SJCRH30 (cell line): ENCODE measurements around the gene STIM1. TPM values are rescaled to one million over a fixed set of nuclear protein-coding genes. Genes with fewer than 3 reads are reported as not detected.
A peak's percentile ranks its signal among the peaks of the same experiment; 100 is the strongest.

Experiments used
- DNase-seq, 2 experiments: peaks; one replicate each; pipeline ENCODE4 v3.0.0-alpha.2; 2015 to 2020
- H3K27ac ChIP-seq: fragments of 250-450 bp; sonication (Bioruptor Pico); 2 replicates; pipeline ENCODE4 v1.5.1; 2020; ENCODE audit warnings: mild to moderate bottlenecking, moderate library complexity
- H3K27me3 ChIP-seq: fragments of 250-450 bp; sonication (Bioruptor Pico); 2 replicates; pipeline ENCODE4 v1.5.1; 2020; ENCODE audit warnings: mild to moderate bottlenecking, moderate library complexity
- H3K36me3 ChIP-seq: fragments of 250-450 bp; sonication (Bioruptor Pico); 2 replicates; pipeline ENCODE4 v1.5.1; 2020; ENCODE audit warnings: mild to moderate bottlenecking, moderate library complexity
- H3K4me1 ChIP-seq: fragments of 250-450 bp; sonication (Bioruptor Pico); 2 replicates; pipeline ENCODE4 v1.5.1; 2020; ENCODE audit warnings: mild to moderate bottlenecking, moderate library complexity
- H3K4me3 ChIP-seq: fragments of 250-450 bp; sonication (Bioruptor Pico); 2 replicates; pipeline ENCODE4 v1.5.1; 2020; ENCODE audit warnings: mild to moderate bottlenecking, moderate library complexity
- H3K9me3 ChIP-seq: fragments of 250-450 bp; sonication (Bioruptor Pico); replicated peaks from 2 replicates; pipeline ENCODE4 v1.5.1; 2020; ENCODE audit warnings: mild to moderate bottlenecking, moderate library complexity
- total RNA-seq: library from RNA; depleted of rRNA; stranded (reverse); fragments of >200 nt; shearing (Covaris generic); gene quantifications from 2 replicates; pipeline ENCODE4 v1.2.3, GENCODE V29; 2014

Gene STIM1
- total RNA-seq, 1 experiment from 2014 or later = 14.7 TPM

- no peak overlapping the region for H3K27ac ChIP-seq
- no peaks in the 10 kb centered on the region for H3K36me3 ChIP-seq
- no peaks in the 10 kb centered on the region for H3K27me3 ChIP-seq
- H3K9me3 ChIP-seq = no peaks in the 10 kb centered on the region
- H3K4me3 ChIP-seq = no peak overlapping the region
- DNase-seq = peak; percentile 16 to 27
- no peaks in the 10 kb centered on the region for H3K4me1 ChIP-seq
These were observed 64.8 kb downstream of the STIM1 start for GRCh38 chr11:3920148-3920852.

- H3K27me3 ChIP-seq = no peaks in the 10 kb centered on the region
- no peaks in the 10 kb centered on the region for H3K4me1 ChIP-seq
- no peak overlapping the region for H3K4me3 ChIP-seq
- no peaks in the 10 kb centered on the region; the same call in 1 of the 2 replicates for H3K36me3 ChIP-seq
- no peak overlapping the region for H3K27ac ChIP-seq
- H3K9me3 ChIP-seq = no peaks in the 10 kb centered on the region
- no peak for DNase-seq
These were observed 66.6 kb downstream of the STIM1 start for GRCh38 chr11:3922056-3922455.

DNA sequence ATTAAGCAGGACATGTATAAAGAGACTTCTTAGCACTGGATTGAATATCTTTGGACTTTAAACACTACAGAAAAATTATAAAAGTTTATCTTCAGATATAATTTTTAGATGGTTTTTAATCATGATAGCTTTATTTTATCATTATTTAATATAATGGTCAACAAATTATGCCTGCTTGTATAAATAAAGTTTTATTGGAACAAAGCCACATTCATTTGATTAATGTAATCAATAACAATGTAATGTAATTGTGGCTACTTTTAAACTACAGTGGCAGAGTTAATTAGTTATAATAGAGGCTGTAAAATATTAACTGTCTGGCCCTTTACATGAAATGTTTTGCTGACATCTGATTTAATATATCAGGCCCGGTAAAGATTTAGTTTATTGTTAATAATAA, 70.0 kb downstream of the STIM1 start:
- no peaks in the 10 kb centered on the region for H3K9me3 ChIP-seq
- no peak overlapping the region for H3K4me3 ChIP-seq
- no peaks in the 10 kb centered on the region for H3K27me3 ChIP-seq
- no peak for DNase-seq
- no peaks in the 10 kb centered on the region for H3K4me1 ChIP-seq
- H3K36me3 ChIP-seq = no peaks in the 10 kb centered on the region; the same call in 1 of the 2 replicates
- H3K27ac ChIP-seq = no peak overlapping the region

GRCh38 chr11:3926458-3927095, 71.1 kb downstream of the STIM1 start:
- Histone ChIP-seq H3K27ac (no peak overlapping the region), H3K4me1 (no peaks in the 10 kb centered on the region), H3K36me3 (no peaks in the 10 kb centered on the region; the same call in 1 of the 2 replicates), H3K9me3 (no peaks in the 10 kb centered on the region), H3K27me3 (no peaks in the 10 kb centered on the region), H3K4me3 (no peak overlapping the region)
- DNase-seq = no peak

DNA sequence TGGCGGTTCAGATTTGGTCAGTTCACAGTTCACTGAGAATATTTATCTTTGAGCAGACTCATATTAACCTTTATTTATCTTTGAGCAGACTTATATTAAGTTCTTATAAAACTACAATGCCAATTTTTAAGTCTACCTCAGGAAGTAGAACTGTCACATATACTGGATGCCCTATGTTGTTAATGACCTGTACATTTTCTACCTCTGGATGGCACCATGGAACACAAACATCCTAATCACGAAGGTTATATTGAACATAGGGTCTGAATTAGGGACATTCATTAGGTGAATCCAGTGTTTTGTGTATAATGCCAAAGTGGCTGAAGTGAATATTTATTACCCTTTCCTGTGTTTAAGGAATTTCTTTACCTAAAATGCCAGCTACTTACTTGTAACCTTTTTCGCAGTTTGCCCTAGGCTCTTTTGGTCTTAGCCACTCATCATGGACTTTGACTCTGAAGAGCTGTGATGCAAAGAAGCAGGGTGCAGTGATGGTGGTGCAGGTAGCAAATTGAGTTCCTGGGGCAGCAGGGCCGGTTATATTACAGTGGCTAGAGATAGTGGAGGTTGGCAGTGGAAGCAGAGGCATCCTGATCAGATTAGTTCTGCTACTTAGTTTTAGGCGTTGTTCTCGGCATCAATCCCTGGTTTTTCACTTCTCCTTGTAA, 71.8 kb downstream of the STIM1 start:
- Histone ChIP-seq H3K9me3 (no peaks in the 10 kb centered on the region), H3K27me3 (no peaks in the 10 kb centered on the region), H3K36me3 (no peaks in the 10 kb centered on the region; the same call in 1 of the 2 replicates), H3K27ac (no peak overlapping the region), H3K4me3 (no peak overlapping the region), H3K4me1 (no peaks in the 10 kb centered on the region)
- no peak for DNase-seq

DNA sequence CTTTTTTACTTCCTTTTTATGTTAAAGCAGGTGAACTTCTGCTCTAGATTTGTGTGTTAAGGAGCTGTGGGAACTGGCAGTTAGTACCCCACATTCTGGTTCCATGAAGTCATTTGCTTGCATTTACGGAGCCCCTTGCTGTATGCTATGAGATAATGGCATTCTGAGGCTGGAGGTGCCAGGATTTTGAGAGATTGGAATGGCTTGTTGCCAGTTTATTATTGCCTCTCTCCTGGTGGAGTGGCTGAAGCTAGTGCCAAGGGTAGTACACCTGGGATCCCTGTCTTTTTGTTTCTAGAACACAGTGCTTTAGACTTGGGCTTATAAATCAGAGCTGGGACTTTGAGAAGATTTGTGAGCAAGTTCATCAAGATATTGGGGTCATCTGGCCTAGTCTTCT, 73.8 kb downstream of the STIM1 start:
- no peaks in the 10 kb centered on the region for H3K9me3 ChIP-seq
- no peak for DNase-seq
- H3K4me1 ChIP-seq = no peaks in the 10 kb centered on the region
- H3K36me3 ChIP-seq = no peaks in the 10 kb centered on the region; the same call in 1 of the 2 replicates
- no peak overlapping the region for H3K4me3 ChIP-seq
- no peak overlapping the region for H3K27ac ChIP-seq
- no peaks in the 10 kb centered on the region for H3K27me3 ChIP-seq

DNA sequence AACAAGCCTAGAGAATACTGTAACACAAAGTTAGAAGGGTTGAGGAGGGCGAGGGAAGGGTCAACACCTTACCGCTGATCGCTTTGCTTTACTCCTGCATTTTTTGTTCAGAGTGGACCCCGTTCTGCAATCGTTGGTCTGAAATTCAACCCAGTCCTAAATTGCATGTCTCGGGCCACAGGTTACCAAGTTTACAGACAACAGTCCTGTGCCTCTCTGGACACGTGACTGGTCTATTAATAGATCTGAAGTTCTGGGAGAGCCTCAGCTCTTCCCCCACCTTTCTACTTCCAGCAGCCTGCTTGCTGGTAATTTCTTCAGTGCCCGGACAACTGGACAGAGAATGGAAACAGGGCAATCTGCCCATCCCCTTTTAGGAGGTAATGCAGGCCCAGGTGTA, 74.2 kb downstream of the STIM1 start:
- Histone ChIP-seq H3K4me3 (no peak overlapping the region), H3K27me3 (no peaks in the 10 kb centered on the region), H3K4me1 (no peaks in the 10 kb centered on the region), H3K9me3 (no peaks in the 10 kb centered on the region), H3K27ac (no peak overlapping the region), H3K36me3 (no peaks in the 10 kb centered on the region; the same call in 1 of the 2 replicates)
- DNase-seq = no peak

GRCh38 chr11:3932698-3933097, 77.2 kb downstream of the STIM1 start:
- Histone ChIP-seq H3K27ac (no peak overlapping the region), H3K4me1 (no peaks in the 10 kb centered on the region), H3K36me3 (no peaks in the 10 kb centered on the region), H3K27me3 (no peaks in the 10 kb centered on the region), H3K9me3 (no peaks in the 10 kb centered on the region; the same call in 1 of the 2 replicates), H3K4me3 (no peak overlapping the region)
- DNase-seq = no peak

DNA sequence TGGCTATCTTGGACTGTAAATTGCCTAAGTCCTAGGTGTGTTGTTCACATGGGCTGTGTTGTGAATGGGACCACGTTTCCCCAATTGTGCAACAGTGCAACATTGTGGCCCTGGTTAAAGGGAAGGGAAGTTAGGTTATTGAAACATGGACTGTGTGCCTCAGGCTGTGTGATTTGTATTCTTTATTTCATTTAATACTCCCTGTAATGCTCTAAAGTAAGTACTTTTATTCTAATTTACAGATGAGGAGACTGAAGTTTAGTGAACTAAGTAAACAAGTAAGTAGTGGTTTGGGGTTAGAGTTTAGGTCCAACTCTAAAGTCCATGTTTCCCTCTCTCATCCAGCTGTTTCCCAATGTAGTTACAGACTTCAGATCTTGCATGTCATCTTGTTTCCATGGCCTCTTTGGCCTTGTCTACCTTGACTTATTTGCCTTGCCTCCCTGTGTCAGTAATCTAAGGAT, 77.7 kb downstream of the STIM1 start:
- Histone ChIP-seq H3K36me3 (no peaks in the 10 kb centered on the region), H3K4me3 (no peak overlapping the region), H3K4me1 (no peaks in the 10 kb centered on the region), H3K27me3 (no peaks in the 10 kb centered on the region), H3K27ac (no peak overlapping the region), H3K9me3 (no peaks in the 10 kb centered on the region; the same call in 1 of the 2 replicates)
- no peak for DNase-seq

DNA sequence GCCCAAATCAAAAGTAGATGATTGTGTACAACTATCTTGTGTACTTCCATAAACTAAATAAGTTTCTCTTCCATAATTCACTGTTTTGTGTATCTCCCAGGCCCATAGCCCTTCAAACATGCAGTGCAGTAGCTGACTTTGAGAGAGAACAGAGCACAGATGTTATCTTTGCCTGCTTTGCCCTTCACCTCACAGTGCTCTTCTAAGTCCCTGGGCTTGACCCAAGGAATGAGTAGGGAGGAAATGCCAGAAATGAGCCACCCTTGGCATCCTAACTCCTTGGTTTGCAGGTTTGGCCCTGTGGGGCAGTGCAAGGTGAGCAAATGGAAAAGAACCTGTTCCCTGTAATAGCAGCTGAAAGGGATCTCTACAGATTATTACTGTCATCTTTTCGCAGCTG, 79.2 kb downstream of the STIM1 start:
- no peaks in the 10 kb centered on the region for H3K36me3 ChIP-seq
- no peaks in the 10 kb centered on the region; the same call in 1 of the 2 replicates for H3K9me3 ChIP-seq
- DNase-seq = no peak
- no peak overlapping the region for H3K27ac ChIP-seq
- no peak overlapping the region for H3K4me3 ChIP-seq
- no peaks in the 10 kb centered on the region for H3K27me3 ChIP-seq
- peaks cover 7% of the 10 kb centered on the region; the same call in 1 of the 2 replicates for H3K4me1 ChIP-seq

GRCh38 chr11:3936517-3936916, 81.1 kb downstream of the STIM1 start:
- DNase-seq = no peak
- Histone ChIP-seq H3K27ac (no peak overlapping the region), H3K9me3 (no peaks in the 10 kb centered on the region; the same call in 1 of the 2 replicates)

DNA sequence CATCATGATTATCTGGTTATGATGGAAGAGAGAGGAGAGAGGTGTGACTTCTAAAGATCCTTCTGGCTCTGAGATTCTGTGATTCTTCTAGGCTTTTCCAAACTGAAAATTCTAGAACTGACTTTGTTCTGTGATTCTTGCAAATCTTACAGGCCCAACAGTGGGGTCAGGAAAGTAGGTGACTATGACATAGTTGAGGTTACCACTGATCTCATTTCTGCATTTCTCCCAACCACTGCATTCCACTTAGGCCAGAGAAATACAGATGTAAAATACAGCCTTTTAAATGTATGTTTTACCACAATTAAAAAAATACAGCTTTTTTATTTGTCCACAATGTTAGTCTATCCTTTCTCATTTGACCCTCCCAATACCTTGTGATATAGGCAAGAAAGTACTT, 83.7 kb downstream of the STIM1 start:
- H3K27me3 ChIP-seq = no peaks in the 10 kb centered on the region
- H3K36me3 ChIP-seq = no peaks in the 10 kb centered on the region
- H3K4me1 ChIP-seq = peaks cover 9% of the 10 kb centered on the region; the same call in 1 of the 2 replicates
- H3K27ac ChIP-seq = no peak overlapping the region
- no peaks in the 10 kb centered on the region; the same call in 1 of the 2 replicates for H3K9me3 ChIP-seq
- no peak overlapping the region for H3K4me3 ChIP-seq
- peak; percentile 5 to 15 for DNase-seq

More at GRCh38 chr11:3936517-3936916, 81.1 kb downstream of the STIM1 start:
- Histone ChIP-seq H3K4me1 (peaks cover 9% of the 10 kb centered on the region; the same call in 1 of the 2 replicates), H3K27me3 (no peaks in the 10 kb centered on the region), H3K36me3 (no peaks in the 10 kb centered on the region), H3K4me3 (no peak overlapping the region)

- no peak for DNase-seq
- Histone ChIP-seq H3K4me3 (no peak overlapping the region), H3K4me1 (peaks cover 9% of the 10 kb centered on the region; the same call in 1 of the 2 replicates), H3K27me3 (no peaks in the 10 kb centered on the region), H3K27ac (no peak overlapping the region), H3K9me3 (no peaks in the 10 kb centered on the region; the same call in 1 of the 2 replicates), H3K36me3 (no peaks in the 10 kb centered on the region)
These were observed 84.3 kb downstream of the STIM1 start for GRCh38 chr11:3939651-3940190.

DNA sequence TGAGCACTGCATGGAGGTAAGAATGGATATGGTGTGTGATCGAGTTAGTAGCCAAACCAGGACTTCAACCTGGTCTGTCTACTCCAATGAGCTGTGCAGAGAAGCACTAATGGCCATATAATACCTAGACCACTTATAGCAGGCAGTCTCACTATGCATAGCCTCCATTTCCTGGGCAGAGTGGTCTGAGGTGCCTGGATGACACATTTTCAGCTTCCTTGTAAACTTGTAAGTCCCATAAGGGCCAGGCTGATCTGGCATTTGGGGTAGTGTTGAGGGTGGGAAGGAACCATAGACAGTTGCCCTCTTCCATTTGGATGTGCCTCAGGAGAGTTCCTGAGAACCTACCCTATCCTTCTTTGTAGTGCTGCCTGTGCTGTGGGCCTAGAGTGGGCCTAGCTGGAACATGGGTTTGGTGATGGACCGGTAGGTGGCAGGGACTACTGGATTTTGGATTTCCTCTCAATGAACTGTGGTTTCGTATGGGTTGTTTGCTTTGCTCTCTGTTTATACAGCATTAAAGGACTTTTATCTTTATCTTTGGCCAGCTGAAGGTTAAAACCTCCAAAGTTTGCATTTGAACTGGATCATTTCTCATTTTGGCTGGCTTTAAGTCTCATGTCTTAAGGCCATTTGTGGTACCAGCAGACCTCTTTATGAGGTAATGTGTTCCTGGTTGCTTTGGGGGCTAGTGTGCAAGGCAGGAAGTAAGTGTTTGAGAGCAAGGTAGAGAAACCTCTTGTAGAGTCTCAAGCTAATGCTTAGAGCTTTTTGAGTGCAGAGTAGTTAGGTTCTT, 86.9 kb downstream of the STIM1 start:
- Histone ChIP-seq H3K4me1 (peaks cover 13% of the 10 kb centered on the region), H3K4me3 (no peak overlapping the region), H3K36me3 (no peaks in the 10 kb centered on the region), H3K9me3 (no peaks in the 10 kb centered on the region), H3K27ac (no peak overlapping the region), H3K27me3 (no peaks in the 10 kb centered on the region)
- no peak for DNase-seq
